Ascending aorta (tissue), 2 donors: ENCODE measurements around the gene NUPR2. TPM values are rescaled to one million over a fixed set of nuclear protein-coding genes. Genes with fewer than 3 reads are reported as not detected.
A peak's percentile ranks its signal among the peaks of the same experiment; 100 is the strongest.
"Not testable (repeated sequence)": the region's sequence is repeated elsewhere in the genome, so short reads cannot be mapped to it uniquely, and the experiment has no call there.

Experiments used
- DNase-seq, 2 donors: peaks; one replicate each; pipeline ENCODE4 v3.0.0-alpha.2; 2019; ENCODE audit warnings: low spot score in 2 of 2
- H3K27ac ChIP-seq, 2 donors: fragments of 200-600 bp; sonication (generic); one replicate each; pipeline ENCODE4 v1.5.1; 2016 to 2017; ENCODE audit warnings: mild to moderate bottlenecking in 1 of 2
- H3K27me3 ChIP-seq: fragments of 200-600 bp; sonication (generic); one replicate; pipeline ENCODE4 v1.5.1; 2017
- H3K36me3 ChIP-seq, 2 donors: fragments of 200-600 bp; sonication (generic); one replicate each; pipeline ENCODE4 v1.5.1; 2016
- H3K4me1 ChIP-seq, 2 donors: fragments of 200-600 bp; sonication (generic); one replicate each; pipeline ENCODE4 v1.5.1; 2016 to 2017; ENCODE audit warnings: mild to moderate bottlenecking in 1 of 2
- H3K4me3 ChIP-seq, 2 donors: fragments of 200-600 bp; sonication (generic); one replicate each; pipeline ENCODE4 v1.5.1; 2016 to 2017; ENCODE audit warnings: mild to moderate bottlenecking in 1 of 2
- H3K9me3 ChIP-seq, 2 donors: fragments of 200-600 bp; sonication (generic); one replicate each; pipeline ENCODE4 v1.5.1; 2016
- CTCF ChIP-seq, 3 experiments: fragments of 200-600 bp in 2 of 3; fragments of 450-650 bp in 1 of 3; sonication (generic) in 2 of 3; IDR thresholded peaks; one replicate each; pipeline ENCODE4 v1.5.1; 2016 to 2019; ENCODE audit warnings: antibody characterized with exemption in 3 of 3, mild to moderate bottlenecking in 1 of 3, moderate library complexity in 1 of 3
- intact Hi-C: fragments of 100-400 bp; cut with DNase I; formaldehyde crosslinking; loops from one replicate; pipeline ENCODE4 v1.15.1; 2023
- total RNA-seq: library from RNA; depleted of rRNA; stranded (reverse); fragments of >200 nt; gene quantifications from one replicate; pipeline ENCODE4 v1.1.0, GENCODE V29; 2016

The NUPR2 gene
- not detected for total RNA-seq

DNA sequence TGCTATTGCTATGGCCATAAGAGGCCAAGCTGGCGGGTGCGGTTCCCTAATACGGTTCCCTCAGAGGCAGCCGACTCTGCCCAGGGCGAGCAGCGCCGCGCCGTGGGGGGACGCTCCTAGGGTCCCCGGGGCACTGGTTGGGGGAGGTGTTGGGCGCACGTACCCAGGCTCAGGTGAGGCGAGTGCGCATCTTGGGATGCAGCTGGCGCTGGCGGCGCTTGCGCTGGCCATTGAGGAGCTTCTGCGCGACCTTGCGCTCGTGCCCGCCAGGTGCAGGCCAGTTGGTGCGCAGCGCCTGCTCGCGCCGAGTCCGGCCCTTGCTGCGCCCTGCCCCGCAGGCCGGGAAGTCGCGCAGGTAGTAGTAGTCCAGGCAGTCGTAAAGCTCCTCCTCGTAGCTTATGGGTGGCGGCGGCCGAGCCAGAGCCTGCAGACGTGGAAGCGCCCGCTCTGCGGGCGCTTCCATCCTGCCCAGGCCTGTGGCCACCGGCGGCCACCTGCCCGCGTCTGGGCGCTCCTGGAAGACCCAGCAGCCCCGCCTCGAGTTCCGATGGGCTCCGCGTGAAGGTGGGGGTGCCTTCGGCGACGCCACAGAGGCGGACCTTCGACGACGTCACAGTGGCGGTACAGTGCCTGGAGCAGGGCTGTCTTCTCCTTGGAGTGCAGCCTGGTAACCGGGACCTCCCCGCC is at the start of gene NUPR2:
Gene NUPR2, minus strand, starts transcription at position 566 of the 687 bp plus-strand sequence. Its CDS starts 103 bp downstream, at position 463.
- intact Hi-C loops, result no loop called here
- no peak for DNase-seq
- no peaks in the 10 kb centered on the region for H3K27me3 ChIP-seq
- peak within 1 kb of the TSS in 1 of 2 donors; percentile 4 for H3K27ac ChIP-seq
- H3K4me1 ChIP-seq, result no peaks in the 10 kb centered on the region
- no peaks in the 10 kb centered on the region for H3K36me3 ChIP-seq
- TF ChIP-seq CTCF (IDR thresholded peaks at IDR 0.05), result no peak
- peak within 1 kb of the TSS in 1 of 2 donors; percentile 66 for H3K4me3 ChIP-seq
- no peaks in the 10 kb centered on the region for H3K9me3 ChIP-seq

- no peak overlapping the region for H3K27ac ChIP-seq
- peaks cover 0 to 13% of the 10 kb centered on the region in 2 donors for H3K9me3 ChIP-seq
- no peak for TF ChIP-seq CTCF (IDR thresholded peaks at IDR 0.05)
- no peak overlapping the region for H3K4me3 ChIP-seq
- intact Hi-C loops, result no loop called here
- no peaks in the 10 kb centered on the region for H3K27me3 ChIP-seq
- DNase-seq, result no peak
- H3K4me1 ChIP-seq, result no peaks in the 10 kb centered on the region
- H3K36me3 ChIP-seq, result no peaks in the 10 kb centered on the region
These were observed 41.1 kb upstream of the NUPR2 start for GRCh38 chr7:56157238-56157790.

- intact Hi-C loops, H3K27me3 ChIP-seq, H3K36me3 ChIP-seq, H3K27ac ChIP-seq, DNase-seq, H3K4me1 ChIP-seq, H3K9me3 ChIP-seq, H3K4me3 ChIP-seq: not testable (repeated sequence)
These were observed 14.8 kb upstream of the NUPR2 start for GRCh38 chr7:56131062-56131461.

DNA sequence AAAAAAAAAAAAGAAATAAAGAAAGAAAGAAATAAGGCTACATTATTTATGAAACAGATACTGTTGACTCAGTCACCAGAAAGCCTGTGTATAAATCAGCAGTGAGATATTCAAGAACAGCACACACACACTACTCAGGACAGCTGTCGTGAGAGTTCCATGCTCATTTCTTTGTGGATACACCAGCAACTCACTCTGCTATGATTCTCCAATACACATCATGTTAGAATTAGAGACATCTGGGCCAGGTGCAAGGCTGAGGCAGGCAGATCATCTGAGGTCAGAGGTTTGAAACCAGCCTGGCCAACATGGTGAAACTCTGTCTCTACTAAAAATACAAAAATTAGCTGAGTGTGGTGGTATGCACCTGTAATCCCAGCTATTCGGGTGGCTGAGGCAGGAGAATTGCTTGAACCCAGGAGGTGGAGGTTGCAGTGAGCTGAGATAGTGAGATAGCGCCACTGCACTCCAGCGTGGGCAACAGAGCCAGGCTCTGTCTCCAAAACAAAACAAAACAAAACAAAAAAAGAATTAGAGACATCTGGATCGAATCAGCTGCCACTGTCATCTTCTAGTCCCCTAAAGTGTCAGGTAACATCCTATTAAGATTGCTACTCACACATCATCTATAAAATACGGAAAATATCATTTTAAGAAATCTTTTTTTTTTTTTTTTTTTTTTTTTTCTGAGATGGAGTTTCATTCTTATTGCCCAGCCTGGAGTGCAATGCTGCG is 11.2 kb upstream of the NUPR2 start:
- TF ChIP-seq CTCF (IDR thresholded peaks at IDR 0.05), result no peak
- Histone ChIP-seq H3K36me3 (no peaks in the 10 kb centered on the region), H3K27ac (no peak overlapping the region), H3K4me1 (no peaks in the 10 kb centered on the region), H3K27me3 (no peaks in the 10 kb centered on the region), H3K9me3 (no peaks in the 10 kb centered on the region), H3K4me3 (no peak overlapping the region)
- DNase-seq, result no peak
- intact Hi-C loops, result no loop called here

DNA sequence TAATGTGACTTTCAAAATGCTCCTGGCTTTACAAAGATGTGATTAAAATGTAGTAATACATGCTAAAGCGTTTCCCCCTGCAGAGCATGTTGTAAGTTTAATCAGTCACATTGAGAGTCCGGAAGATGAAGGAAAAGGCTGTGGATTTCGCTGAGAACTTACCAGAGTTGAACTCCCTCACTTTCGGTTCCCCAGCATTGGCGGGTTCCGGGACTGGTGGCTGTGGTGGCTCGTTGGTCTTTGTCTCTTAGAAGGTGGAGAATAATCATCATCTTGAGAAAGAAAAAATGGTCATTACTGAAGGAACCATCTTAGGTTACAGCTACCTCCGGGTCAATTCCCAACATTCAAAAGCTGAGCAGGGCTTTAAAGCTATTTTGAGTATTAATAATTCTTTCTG is 9.6 kb upstream of the NUPR2 start:
- no peaks in the 10 kb centered on the region for H3K9me3 ChIP-seq
- no peaks in the 10 kb centered on the region for H3K27me3 ChIP-seq
- H3K27ac ChIP-seq, result no peak overlapping the region
- intact Hi-C loops, result no loop called here
- TF ChIP-seq CTCF (IDR thresholded peaks at IDR 0.05), result no peak
- H3K4me3 ChIP-seq, result no peak overlapping the region
- no peaks in the 10 kb centered on the region for H3K4me1 ChIP-seq
- no peak for DNase-seq
- H3K36me3 ChIP-seq, result no peaks in the 10 kb centered on the region

GRCh38 chr7:56124981-56125380 is 8.8 kb upstream of the NUPR2 start:
- H3K4me3 ChIP-seq, result no peak overlapping the region
- no peaks in the 10 kb centered on the region for H3K4me1 ChIP-seq
- no peak overlapping the region for H3K27ac ChIP-seq
- TF ChIP-seq CTCF (IDR thresholded peaks at IDR 0.05), result no peak
- H3K27me3 ChIP-seq, result no peaks in the 10 kb centered on the region
- intact Hi-C loops, result no loop called here
- H3K36me3 ChIP-seq, result no peaks in the 10 kb centered on the region
- DNase-seq, result no peak
- no peaks in the 10 kb centered on the region for H3K9me3 ChIP-seq
